Gastrocnemius medialis (tissue), 4 donors: ENCODE results near the gene RAB17.

ENCODE experiments used
- POLR2A ChIP-seq, 2 donors: fragments of 450-650 bp; IDR thresholded peaks; one replicate each; pipeline ENCODE4 v1.6.1; 2017; ENCODE audit warnings: antibody characterized with exemption in 2 of 2, mild to moderate bottlenecking in 2 of 2, moderate library complexity in 2 of 2
- TF ChIP-seq, protein P1 (sequence below), 5 experiments: fragments of 450-650 bp in 3 of 5; fragments of 200-600 bp in 2 of 5; sonication (generic) in 2 of 5; IDR thresholded peaks in 4 of 5; conservative IDR thresholded peaks in 1 of 5; 1 replicate in 4 of 5; 2 replicates in 1 of 5; pipeline ENCODE4 v1.5.1; 2016 to 2019; ENCODE audit warnings: antibody characterized with exemption in 5 of 5, mild to moderate bottlenecking in 3 of 5, moderate library complexity in 3 of 5

DNA sequence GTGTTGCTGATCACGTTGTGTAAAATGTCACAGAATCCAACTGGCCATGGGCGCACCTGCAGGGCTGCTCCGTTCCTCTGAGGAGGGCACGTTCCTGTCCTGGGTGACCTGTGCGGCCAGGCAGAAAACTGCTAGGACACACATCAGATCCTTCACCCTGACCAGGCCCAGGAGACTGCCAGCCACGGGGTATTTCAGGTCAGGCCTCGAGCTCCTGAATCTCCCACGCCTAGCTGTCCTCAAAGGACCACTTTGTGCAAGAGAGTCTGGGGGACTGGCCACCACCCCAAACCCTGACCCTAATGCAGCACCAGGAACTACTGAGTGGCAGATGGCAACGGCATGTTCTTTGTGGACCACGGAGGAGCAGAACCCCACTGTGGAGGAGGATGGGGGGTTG lies 13.1 kb downstream of the RAB17 start:
- TF ChIP-seq POLR2A (IDR thresholded peaks at IDR 0.05): no peak
- TF ChIP-seq, protein P1, sequence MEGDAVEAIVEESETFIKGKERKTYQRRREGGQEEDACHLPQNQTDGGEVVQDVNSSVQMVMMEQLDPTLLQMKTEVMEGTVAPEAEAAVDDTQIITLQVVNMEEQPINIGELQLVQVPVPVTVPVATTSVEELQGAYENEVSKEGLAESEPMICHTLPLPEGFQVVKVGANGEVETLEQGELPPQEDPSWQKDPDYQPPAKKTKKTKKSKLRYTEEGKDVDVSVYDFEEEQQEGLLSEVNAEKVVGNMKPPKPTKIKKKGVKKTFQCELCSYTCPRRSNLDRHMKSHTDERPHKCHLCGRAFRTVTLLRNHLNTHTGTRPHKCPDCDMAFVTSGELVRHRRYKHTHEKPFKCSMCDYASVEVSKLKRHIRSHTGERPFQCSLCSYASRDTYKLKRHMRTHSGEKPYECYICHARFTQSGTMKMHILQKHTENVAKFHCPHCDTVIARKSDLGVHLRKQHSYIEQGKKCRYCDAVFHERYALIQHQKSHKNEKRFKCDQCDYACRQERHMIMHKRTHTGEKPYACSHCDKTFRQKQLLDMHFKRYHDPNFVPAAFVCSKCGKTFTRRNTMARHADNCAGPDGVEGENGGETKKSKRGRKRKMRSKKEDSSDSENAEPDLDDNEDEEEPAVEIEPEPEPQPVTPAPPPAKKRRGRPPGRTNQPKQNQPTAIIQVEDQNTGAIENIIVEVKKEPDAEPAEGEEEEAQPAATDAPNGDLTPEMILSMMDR (IDR thresholded peaks at IDR 0.05 in 4 of 5, conservative IDR thresholded peaks at IDR 0.05 in 1 of 5): no peak
